NCI-H446 treated with DMSO at 0.1 percent for 48 hours (cell line): ENCODE measurements around the gene UBE2O.

Experiments used
- DNase-seq: peaks from one replicate; lab custom pipeline; 2025; lab: John Stamatoyannopoulos, UW

The UBE2O gene

DNA sequence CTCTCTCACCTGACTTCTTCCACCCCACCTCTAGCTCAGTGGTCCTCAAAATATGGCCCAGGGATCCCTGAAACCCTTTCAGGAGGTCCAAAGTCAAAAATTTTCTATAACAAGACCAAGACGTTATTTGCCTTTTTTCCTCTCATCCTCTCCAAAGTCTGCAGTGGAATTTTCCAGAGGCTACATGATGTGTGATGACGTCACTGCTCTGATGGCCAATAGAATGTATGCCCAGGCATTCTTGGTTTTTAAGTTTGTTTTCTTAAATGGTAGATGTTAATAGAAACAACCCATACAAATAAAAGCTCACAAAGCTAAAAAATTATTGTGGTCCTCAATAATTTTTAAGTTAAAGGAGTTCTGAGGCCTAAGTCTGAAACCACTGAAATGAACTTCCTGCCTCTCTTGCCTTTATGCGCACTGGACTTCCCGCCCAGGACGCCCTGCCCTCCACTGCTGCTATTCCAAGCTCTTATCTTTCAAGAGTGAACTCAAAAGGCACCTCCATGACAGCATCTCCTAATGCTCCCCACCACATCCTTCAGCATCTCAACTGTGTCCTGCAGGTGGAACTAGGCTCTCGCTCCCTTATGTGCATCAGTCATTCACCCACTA, 13.5 kb downstream of the UBE2O start:
- no peak for DNase-seq

DNA sequence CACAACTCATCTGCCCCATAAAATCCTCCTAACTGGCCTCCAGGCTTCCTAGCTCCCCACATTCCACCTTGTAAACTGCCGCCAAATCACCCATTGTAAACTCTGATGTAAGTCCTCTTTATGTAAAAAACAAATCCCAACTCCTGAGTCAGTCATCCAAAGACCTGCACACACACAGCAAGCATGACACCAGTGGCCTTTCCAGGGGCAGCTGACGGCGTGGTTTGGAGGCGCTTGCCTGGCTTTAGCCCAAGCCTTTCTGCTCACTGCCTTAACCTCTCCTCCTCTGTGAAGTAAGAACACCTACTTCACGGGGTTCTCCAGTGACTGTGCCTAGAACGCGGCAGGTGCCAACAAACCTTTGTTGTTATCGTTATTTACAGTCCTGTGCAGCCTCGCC, 14.0 kb downstream of the UBE2O start:
- no peak for DNase-seq

DNA sequence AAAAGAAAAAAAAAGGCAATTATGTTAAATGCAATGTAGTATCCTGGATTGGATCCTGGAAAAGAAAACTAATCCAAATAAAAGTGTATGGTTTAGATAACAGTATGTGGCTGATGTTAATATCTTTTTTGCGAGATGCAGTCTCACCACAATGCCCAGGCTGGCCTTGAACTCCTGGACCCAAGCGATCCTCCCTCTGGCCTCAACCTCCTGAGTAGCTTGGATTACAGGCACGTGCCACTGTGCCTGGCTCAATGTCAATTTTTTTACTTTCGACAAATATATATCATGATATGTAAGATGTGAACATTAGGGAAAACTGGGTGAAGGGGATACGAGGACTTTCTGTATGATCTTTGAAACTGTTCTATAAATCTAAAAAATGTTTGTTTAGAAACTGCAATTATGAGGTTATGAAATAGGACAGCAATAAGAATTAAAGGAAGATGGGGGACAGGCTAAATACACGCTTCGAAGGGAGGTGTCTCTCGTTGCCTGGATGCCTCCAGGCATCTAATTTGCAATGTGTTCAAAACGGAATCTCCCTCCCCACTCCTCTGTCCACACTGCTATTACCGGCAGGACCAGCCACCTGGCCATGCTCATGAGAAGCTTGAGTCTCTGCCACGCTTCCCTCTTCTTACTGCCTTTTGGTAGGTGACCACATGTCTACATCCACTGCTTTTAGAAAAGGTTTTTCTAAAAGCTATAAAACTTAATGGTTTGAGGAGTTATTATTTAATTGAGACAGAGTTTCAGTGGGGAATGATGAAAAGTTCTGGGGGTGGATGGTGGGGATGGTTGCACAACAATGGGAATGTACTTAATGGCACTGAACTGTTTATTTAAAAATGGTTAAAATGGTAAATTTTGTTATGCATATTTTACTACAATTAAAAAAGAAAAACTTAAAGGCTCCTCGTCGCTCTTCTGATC, 15.2 kb downstream of the UBE2O start:
- DNase-seq = no peak

DNA sequence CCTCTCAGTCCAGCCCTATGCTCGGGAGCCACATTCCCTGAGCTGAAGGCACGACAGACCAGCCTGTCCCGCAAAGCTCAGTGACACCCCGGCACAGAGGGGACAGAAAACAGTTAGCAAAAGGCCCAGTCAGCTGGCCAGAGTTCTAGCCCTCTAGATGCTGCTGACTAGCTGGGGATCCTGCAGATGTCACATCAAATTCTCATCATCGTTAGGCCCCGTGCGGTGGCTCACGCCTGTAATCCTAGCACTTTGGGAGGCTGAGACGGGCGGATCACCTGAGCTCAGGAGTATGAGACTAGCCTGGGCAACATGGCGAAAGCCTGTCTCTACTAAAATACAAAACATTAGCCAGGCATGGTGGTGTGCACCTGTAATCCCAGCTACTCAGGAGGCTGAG, 17.2 kb downstream of the UBE2O start:
- no peak for DNase-seq

DNA sequence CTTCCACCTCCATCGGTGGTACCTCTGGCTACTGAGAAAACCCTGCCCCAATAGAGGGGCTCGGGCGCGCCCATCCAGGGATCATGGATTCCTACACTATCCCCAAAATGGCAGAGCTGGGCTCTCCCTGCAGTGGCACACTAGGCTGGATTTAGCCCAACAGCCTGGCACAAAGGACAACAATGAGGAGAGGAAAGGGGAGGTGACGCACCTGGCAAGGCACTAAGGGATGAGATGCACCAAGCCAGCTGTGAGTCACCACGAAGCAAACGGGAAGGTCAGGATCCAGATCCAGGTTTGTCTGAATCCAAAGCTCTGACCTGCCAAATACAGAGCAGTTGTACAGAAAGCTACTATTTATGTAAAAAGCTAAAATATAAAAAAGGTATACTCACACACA, 18.1 kb downstream of the UBE2O start:
- no peak for DNase-seq

DNA sequence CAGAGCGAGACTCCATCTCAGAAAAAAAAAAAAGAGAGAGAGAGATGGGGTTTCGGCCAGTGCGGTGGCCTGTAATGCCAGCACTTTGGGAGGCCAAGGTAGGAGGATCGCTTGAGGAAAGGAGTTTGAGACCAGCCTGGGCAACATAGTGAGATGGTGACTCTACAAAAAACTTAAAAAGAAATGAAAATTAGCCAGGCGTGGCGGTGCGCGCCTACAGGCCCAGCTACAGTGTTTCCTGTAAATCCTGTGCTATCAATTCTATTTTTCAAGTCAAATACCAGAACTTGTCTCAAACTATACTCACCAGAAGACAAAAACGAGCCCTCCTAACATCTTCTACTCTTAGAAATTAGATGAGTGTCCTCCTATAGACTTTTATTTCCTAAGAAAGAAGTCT, 19.3 kb downstream of the UBE2O start:
- no peak for DNase-seq

DNA sequence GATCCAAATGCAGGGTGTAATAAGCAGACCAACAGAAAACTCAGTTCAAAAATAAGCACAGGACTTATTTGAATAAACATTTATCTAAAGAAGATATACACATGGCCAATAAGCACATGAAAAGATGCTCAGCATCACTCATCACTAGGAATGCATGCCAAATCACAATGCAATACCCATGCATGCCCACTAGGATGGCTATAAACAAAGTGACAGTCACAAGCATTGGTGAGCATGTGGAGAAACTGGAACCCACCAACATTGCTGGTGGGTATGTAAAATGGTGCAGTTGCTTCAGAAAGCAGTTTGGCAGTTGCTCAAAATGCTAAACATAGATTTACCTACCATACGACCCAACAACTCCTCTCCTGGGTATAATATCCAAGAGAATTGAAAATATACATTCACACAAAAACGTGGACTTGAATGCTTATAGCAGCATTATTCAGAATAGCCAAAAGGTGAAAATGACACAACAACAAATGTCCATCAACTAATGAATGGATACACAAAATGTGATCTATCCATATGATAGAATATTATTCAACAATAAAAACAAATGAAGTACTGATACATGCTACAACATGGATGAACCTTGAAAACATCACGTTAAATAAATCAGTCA, 20.1 kb downstream of the UBE2O start:
- DNase-seq = peak; percentile 5

DNA sequence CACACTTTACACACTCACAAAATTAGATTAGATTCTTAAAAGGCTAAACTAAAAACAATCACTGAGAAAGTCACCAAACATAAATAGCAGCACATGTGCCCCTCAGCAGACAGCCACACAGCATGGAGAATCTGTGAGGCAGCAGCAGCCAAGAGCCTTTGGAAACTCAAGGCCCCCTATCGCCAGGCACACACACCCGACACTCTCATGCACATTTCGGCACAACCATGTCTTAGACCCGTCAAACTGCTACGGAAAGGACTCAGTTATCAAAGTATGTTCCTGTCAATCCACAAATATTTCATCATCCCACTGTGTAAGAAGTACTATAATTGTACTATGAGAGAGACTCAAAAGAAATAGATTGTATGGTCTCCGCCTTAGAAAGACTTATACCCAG, 20.9 kb downstream of the UBE2O start:
- DNase-seq = no peak

DNA sequence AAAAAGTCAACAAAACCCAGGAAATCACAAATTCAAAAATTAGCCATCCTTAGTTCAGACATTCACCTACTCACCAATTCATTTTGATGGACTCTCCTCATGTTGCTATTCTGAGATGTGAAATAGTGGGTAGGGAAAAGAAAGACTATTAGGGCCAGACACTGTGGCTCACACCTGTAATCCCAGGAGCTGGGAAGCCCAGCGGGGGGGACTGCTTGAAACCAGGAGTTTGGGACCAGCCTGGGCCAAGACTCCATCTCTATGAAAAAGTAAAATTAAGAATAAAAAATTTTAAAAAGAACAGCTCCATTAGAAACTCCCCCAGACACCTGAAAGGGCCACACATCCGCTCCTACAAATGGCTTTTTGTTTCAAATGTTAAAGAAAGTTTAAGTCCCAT, 21.4 kb downstream of the UBE2O start:
- no peak for DNase-seq

DNA sequence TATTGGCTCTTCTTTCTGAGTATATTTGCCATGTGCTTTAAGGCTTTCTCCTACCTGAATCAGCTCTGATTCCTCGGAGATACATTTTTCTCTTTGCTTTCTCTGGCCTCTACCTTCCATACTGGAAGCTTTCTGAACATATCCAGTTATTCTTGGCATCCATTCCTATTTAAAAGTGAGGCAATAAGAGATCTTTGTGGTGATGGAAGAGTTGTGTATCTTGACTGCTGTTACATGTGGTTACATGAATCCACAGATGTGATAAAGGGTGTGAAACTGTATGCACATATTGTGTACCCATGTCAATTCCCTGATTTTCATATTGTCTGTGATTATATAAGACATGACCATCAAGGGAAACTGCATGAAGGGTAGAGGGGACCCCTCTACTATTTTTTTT, 24.4 kb downstream of the UBE2O start:
- DNase-seq = no peak

DNA sequence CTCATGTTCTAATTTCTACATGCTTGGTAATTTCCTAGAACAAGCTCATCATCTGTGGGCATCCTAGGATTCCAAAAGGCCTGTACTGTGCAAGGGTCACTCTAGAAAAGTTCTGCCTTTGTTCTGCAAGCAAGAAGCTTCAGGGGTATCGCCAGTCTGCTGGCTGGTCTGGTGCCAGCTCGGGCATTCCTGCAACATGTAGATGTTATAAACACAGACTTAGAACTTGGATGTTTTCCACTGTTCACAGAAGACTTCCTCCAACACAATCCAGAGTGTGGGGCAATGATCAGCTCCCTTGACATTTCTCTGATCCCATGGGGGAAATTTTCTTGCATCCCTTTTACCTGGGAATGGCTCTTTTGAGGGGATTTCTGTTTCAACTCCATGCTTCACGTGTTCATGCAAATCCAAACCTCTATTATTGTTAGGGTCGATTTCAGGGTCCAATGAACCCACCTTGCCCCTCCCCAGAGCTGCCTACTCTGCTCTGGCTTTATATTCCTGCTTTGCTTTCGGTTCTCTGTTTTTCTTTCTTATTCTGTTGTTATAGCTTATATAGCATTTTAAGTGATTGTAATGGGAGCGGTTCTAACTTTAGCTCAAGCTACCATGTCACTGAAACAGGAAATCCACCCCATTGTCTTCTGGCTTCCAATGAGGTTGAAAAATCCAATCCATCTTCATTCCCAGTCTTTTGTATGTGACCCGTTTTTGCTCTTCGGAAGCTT, 25.3 kb downstream of the UBE2O start:
- DNase-seq = no peak

DNA sequence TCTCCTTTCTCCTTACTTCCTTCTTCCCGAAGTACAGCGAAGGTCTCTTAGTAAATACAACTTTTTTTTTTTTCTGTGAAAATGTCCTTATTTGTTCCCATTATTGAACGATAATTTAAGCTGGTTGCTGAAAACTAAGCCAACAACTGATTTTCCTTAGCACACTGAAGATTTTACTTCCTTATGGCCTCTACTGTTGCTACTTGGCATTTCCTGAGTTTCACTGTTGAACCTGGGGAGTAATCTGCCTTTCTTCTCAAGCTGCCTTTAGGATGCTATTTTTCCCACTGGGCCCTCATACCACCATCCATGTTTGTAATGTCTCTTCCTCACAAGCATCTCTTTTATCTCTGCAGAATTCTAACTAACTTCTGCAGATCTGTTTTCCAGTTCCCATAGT, 26.1 kb downstream of the UBE2O start:
- no peak for DNase-seq

DNA sequence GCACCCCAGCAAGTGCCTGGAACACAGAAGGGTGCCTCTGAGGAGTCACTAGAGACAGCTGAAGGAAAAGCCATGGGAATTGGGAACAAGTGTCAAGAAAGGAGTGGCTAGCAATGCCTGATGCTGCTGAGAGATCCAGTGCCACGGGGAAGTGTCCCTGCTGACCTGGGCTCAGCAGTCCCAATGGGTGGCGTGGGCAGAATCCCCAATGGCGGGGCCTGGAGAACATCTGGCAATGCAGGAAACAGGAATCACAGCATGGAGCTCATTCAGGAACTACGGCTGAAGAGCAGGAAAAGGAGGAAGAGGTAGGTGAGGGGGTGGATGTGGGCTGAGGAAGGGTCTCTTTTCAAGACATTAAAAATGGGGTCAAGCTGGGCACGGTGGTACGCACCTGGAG, 30.1 kb downstream of the UBE2O start:
- no peak for DNase-seq

DNA sequence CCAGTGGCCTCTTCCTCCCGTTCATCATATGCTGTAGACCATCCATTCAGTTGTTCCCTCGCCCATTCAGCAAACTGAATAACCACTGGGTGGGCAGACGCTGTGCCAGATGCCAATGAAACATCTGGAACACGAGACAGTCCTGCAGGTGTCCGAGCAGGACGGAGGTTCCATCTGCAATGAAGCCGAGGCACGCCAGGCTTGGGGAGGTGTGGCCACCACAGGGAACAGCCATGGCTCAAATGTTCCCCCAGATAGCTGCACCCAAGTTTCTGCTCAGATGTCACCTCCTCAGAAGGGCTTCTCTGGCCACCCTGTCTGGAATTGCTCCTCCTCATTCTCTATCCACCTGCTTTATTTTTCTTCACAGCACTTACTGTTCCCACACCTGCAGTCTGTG, 30.5 kb downstream of the UBE2O start:
- no peak for DNase-seq

DNA sequence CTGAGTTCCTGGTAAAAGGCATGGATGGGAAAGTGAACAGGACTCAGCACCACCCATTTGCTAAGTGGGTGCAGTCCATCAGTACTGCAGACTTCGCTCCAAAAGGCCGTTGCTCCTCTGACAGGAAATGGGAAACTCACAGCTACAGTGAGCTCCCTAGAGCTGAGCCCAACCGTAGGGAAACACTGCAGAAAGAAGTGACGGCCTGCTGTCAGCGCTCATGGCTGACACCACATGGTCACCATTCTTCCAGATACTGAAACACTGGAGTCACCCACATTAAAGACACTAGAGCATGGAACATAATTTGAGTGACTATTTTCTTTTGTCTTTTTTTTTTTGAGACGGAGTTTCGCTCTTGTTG, 31.9 kb downstream of the UBE2O start:
- DNase-seq = no peak

DNA sequence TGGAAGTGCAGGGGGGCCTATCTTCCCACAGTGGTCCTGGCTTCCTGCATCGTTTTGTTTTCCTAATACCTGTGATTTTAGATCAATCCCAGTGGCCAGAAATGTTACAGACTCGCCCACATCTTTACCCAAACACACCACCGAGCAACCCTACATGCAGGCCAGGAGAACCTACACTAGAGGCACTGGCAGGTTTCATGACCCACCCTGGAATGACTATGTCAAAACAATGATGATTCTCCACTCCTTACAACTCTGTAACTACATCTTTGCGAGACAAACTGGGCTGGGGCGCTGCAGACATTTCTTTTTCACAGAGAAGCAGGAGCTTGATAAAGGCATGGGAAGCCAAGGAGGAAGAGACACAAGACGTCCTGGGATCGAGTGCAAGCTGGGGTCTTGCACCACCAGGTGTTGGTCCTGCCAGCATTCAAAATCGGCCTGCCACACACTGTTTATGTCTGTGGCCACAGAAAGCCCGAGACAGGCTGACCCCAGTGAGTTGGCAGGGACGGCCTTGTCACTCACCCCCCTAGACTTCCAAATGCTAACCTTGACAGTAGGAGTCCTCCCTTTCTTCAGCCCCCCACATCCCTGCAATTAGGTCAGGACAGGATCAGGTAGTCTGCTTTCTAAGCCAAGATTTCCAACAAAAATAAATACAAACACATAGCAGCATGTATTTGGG, 32.5 kb downstream of the UBE2O start:
- no peak for DNase-seq

DNA sequence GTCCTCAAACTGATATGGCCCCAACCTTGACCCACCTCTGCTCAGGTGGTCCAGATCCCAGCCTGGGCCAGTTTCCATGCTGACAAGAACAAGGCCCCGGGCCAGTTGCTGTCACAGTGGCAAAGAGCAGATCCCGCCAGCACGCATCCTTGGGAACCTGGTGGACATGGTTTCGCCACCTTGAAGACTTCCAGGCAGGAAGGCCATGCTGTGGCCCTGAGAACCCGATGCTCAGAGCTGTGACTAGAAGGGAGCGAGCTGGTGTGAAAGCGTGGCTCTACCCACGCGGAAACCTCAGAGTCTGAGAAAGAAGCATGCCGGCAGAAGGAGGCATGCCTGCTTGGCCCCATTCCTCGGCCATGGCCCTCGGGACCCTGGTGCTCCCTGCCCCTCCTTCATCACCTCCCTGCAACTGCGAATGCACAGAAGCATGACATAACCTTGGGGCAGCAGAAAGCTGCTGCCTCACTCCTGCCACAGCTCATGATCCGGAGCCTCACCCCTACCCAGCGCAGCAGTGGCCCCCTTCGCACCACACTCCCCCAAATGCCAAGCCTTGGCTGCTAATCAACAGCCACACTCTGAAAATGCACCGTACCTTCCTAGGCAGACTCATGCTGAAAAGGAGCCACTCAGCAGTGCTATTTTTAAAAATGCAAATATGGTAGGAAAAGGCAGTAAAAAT, 33.2 kb downstream of the UBE2O start:
- DNase-seq = peak; percentile 25

DNA sequence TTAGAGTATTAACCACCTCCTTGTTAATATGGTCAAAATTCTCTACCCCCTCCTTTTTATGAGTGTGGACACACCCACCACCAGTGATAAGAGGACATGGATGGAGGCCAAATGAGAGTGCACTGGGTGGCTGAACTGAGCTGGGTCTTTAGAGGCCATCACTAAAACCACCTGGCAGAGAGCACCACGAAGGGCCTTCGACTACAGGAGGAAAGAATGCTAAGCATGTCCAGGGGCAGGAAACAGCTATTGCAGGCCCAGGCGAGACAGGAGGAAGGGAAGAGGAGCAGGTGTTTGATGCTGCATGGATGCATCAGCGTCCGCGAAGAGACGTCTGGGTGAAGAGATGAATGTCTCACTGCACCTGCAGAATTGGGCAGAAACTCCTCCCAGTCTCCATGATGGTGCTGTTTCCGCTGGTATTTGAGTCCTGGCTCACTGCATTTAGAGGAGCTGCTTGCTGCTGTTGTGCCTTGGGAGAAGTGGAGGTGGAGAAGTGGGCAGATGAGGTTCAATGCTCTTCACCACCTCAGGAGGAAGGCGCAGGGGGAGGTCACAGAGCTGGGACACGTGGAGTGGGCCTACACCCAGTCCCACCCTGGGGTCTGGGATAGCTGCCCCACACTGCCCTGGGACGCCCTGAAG, 35.3 kb downstream of the UBE2O start:
- no peak for DNase-seq

DNA sequence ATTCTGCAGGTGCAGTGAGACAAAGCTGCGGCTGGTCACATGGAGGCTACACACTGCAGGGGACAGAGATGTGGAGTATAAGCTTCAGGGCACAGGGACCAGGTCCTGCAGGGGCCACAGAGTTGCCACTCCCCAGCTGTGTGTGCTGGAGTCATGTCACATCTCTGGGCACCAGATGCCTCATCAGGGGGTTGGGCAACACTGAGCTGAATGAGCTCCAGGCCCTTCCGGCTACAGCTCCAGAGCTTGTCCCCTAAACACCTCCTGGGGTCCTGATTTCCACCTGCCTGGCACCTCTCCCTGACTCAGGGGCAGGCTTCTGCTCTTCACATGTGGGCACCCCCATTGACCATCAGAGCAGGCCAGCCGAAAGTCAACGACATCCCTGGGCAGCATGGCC, 36.1 kb downstream of the UBE2O start:
- no peak for DNase-seq

DNA sequence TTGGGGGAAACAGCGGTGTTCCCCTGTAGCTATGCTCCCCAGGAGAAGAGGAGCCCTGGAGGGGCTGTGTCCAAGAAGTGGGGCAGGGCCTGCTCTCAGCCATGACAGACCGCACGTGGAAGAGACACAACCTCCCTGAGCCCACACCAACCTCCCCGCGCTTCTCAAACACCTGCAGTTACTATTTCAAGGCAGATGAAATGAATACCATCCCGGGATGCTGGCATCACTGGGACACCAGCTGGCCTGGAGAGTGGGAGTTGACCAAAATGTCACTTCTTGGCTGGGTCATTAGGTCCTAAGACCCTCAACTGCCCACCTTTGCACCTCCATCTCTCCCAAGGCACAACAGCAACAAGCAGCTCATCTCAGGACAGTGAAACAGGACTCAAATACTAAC, 36.5 kb downstream of the UBE2O start:
- DNase-seq = no peak

DNA sequence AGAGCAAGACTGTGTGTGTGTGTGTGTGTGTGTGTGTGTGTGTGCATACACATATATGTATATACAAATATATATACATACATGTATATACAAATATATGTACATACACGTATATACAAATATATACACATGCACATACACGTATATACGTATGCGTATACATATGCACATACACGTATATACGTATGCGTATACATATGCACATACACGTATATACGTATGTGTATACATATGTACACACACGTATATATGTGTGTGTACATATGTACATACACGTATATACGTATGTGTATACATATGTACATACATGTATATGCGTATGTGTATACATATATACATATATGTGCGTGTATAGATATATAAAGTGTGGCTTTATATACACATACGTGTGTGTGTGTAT, 37.2 kb downstream of the UBE2O start:
- no peak for DNase-seq
